ENCODE data around the gene TMPRSS9.

The TMPRSS9 gene

DNA sequence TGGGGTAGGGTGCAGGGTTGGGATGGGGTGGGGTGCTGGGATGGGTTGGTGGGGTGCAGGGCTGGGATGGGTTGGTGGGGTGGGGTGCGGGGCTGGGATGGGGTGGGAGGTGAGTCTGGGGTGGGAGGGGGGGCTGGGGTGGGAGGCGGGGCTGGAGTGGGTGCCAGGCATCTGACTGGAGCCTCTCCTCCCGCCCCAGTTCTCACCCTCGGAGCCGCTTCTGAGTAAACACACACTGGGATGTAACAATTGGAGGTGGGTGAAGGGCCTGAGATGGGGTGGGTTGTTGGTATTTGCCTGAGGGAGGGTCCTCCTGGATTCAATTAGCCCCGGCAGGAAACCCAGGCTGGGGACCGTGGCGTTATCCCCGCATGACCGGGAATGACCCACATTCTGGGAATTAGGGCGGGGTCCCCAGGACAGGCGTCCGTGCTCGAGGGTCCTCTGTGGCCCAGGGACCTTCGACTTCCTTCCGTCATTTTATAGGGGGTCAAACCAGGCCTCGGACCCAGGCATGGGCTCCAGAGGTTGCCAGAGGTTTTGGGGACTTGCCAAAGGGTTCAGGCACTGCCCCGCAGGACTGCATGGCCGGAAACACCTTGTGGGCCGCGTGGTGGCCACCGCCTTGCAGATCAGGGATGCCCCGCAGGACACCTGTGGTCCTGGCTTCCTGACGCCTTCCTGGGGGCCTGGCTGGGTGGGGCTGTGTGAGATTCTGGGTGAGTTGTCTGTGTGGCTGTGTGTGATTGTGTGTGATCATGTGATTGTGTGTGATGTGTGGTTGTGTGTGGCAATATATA, 1.4 kb downstream of the TMPRSS9 start:
- DNase-seq (ENCODE audit: low read depth in 3 of 3), result no peak

DNA sequence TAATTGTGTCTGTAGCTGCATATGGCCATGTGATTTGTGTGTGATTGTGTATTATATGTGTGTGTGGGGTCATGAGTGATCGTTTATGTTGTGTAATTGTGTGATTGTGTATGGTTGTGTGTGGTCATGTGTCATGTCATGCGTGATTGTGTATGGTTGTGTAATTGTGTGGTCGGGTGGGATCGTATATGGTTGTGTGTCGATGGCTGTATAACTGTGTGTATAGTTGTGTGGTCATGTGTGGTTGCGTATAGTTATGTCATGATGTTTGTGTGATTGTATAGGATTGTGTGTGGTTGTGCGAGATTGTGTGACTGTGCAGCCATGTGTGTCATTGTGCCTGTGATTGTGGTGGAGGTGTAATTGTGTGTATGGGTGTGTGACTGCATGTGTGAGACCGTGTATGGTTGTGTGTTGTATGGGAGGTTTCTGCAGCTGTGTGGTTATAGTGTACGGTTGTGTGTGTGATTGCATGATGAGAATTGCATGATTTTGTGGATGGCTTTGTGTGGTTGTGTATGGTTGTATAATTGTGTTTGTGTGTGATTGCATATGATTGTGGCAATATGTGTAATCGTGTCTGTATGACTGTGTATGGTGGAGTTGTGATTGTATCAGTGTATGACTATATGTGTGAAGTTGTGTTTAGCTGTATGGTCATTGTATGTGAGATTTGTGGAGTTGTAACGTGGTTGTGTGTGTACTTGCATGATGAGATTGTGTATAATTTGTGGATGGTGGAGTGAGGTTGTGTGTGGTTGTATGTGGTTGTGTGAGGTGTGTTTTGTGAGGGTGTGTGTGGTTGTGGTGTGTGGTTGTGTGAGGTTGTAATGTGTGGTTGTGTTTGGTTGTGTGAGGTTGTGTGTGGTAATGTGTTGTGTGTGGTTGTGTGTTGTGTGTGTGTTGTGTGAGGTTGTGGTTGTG, 2.2 kb downstream of the TMPRSS9 start:
- DNase-seq (ENCODE audit: low read depth in 3 of 3), result no peak

DNA sequence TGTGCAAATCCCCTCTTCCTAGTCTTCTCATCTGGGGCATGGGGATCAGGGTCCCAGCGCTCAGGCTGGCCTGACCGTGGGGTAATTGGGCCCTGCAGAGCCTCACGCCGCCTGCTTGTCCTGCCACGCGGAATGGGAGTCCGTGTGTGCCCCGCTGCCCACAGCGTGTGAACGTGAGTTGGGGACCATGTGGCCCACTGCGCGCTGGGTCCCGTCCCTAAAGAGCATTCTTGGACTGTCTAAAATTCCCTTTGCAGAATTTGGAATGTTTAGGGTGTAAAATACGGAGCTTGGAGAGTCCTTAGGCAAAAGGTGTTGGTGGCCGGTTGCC, 2.9 kb downstream of the TMPRSS9 start:
- no peak for DNase-seq (ENCODE audit: low read depth in 3 of 3)

DNA sequence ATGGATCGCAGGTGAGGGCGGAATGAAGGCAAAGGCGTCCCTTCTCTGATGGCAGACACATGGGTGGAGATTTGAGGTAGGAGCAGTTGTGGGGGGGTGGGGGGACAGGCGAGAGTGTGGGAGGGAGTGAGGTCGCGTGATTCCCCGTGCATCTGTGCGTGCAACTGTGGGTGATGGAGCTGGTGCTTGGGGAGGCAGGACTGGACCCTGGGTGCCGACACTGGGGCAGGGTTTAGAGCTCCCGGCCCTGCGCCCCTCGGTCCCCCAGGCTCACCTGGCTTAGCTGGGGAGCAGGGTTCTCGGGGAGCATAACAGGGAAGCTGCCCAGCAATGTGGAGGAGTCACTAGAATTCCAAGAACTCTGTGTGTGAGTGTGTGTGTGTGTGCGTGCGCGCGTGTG, 3.4 kb downstream of the TMPRSS9 start:
- DNase-seq (ENCODE audit: low read depth in 3 of 3), result no peak

DNA sequence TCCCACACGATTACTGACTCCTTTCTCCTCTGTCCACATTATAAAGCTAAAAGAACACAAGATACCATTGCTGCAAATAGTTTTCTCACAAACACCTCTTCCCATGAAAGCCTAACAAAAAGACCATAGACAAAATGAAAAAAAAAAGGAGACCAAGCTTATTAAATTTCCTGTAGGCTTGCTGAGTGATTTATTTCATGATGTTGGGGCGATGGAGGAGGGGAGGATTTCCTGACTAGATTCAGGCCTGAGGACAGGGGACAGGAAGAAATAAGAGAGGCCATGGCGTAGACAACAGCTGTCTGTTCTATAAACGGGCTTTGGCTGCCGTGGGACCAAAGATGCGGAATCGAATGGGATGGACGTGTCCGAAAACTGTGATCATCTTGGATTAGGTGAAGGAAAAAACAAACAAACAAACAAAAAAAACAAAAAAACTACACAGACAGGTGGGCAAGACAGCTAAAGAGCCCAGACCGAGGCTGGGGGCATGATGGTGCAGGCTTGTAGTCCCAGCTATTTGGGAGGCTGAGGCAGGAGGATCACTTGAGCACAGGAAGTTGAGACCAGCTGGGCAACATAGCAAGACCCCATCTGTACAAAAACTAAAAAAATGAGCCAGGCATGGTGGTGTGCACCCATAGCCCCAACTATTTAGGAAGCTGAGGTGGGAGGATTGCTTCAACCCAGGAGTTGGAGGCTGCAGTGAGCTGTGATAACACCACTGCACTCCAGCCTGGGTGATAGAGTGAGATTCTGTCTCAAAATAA, 5.3 kb downstream of the TMPRSS9 start:
- no peak for DNase-seq (ENCODE audit: low read depth in 3 of 3)

DNA sequence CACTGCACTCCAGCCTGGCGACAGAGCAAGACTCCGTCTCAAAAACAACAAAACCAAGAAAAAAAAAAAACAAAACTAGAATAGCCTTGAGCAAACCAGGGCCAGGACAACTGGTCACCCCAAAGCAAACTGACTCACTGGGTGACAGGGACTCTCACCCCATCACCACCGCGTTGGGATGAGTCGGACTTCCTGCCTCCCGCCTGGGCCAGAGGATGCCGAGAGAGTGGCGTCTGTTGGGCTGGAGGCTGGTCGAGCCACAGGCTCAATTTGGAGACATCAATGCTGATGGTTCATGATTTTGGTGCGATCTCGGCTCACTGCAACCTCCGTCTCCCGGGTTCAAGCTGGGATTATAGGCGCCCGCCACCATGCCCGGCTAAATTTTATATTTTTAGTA, 11.6 kb downstream of the TMPRSS9 start:
- DNase-seq (ENCODE audit: low read depth in 3 of 3), result no peak

DNA sequence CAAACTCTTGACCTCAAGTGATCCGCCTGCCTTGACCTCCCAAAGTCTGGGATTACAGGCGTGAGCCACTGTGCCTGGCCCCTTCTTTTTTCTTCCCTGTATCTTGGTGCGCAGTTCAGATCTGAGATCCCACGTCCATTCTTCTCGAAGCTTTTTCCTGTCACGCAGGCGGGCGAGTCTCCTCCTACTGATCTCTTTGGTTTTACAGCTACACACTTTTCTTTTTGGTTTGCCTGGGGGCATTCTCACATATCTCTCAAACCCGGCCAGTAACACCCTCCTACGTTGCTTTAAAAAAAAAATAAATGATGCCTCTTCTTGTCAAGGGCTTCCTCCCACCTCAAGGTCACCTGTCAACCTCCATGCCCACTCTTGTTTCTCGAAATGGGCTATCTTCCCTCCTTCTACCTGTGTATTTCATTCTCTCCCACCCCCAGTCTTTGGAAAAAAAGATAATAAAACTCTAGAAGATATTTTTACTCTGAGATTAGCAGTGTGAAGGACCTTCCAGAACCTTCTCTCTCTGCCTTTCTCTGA, 12.1 kb downstream of the TMPRSS9 start:
- no peak for DNase-seq (ENCODE audit: low read depth in 3 of 3)

DNA sequence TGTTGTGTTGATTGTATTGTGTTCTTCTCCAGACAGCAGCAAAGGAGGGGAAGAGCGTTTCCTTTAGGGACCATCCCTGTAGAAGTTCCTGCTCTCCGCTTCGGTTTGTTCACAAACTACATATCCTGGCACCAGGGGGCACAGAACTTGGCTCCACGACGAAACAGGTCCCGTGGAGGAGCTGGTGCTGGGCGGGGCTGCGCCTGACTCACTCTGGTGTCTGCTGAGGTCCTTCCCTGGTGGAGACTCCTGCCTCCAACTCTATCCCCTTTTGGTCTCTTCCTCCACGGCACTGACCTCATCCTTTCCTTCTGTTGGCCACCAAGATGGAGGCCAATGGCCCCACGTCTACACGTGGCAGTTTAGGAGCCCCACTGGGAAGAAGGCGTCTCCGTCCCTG, 14.7 kb downstream of the TMPRSS9 start:
- DNase-seq (ENCODE audit: low read depth in 3 of 3), result no peak

DNA sequence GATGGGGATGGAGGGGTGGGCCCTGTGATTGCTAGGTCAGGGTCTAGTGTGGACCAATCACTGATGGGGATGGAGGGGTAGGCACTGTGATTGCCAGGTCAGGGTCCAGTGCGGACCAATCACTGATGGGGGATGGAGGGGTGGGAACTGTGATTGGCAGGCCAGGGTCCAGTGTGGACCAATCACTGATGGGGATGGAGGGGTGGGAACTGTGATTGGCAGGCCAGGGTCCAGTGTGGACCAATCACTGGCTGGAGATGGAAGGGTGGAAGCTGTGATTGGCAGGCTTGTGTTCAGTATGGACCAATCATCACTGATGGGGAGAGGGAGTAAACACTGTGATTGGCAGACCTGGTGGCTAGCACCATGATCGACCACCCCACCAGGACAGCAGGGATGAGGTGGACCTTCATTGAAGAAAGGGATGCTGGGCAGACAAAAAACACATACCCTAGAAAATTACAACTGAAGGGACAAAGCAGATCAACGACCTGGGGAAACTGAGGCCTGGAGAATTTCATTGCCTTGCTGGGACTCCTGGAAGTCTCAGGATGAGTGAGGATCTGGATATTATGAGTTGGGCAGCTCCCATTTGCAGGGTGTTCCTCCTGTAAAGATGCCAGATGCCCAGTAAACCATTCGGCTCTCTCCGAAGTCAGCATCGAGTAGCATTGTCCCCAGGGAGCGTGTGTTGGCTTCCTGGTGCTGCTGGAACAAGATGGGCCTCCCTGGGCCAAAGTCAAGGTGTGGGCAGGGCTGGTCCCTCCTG, 15.5 kb downstream of the TMPRSS9 start:
- DNase-seq (ENCODE audit: low read depth in 3 of 3), result no peak

DNA sequence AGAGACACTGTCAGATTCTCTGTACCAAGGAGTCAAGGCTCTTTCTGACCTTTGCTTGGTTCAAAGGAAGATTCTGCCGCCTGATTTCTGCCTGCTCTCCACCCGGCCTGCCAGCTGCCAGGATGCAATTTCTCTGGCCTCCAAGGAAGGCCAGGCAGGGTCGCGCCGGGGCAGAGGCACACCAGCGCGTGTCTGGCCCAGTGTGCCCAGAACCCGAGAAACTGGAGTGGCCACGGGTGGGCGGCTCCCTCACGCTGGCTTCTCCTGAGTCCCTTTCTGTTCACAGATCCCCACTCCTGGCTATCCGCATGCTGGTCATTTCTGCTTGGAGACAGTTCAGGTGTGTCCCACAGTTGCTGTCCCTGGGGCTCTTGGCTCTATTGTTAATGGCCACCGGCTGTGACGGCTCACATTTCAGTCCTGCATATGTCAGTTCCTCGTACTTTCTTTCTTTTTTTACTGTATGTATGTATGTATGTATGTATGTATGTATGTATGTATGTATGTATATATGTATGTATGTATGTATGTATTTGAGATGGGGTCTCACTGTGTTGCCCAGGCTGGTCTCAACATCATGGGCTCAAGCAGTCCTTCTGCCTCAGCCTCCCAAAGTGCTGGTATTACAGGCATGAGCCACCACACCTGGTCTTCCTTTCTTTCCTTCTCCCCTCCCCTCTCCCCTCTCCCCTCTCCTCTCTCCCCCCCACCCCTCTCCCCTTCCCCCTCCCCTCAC, 16.9 kb downstream of the TMPRSS9 start:
- DNase-seq (ENCODE audit: low read depth in 3 of 3), result no peak

DNA sequence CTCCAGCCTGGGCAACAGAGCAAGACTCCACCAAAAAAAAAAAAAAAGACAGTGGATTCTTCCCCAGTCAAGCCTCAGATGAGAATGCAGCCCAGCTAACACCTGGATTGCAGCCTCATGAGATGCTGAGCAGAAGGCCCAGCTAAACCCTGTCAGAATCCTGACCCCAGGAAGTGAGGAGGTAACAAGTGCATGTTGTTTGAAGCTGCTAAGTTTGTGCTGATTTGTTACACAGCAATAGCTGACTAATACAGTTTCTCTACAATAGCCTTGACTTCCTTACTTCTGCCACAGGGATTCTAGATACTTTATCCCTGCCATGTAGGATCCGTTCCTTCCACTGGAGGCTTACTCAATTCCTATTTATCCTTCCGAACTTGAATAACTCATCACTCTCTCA, 20.5 kb downstream of the TMPRSS9 start:
- no peak for DNase-seq (ENCODE audit: low read depth in 3 of 3)

DNA sequence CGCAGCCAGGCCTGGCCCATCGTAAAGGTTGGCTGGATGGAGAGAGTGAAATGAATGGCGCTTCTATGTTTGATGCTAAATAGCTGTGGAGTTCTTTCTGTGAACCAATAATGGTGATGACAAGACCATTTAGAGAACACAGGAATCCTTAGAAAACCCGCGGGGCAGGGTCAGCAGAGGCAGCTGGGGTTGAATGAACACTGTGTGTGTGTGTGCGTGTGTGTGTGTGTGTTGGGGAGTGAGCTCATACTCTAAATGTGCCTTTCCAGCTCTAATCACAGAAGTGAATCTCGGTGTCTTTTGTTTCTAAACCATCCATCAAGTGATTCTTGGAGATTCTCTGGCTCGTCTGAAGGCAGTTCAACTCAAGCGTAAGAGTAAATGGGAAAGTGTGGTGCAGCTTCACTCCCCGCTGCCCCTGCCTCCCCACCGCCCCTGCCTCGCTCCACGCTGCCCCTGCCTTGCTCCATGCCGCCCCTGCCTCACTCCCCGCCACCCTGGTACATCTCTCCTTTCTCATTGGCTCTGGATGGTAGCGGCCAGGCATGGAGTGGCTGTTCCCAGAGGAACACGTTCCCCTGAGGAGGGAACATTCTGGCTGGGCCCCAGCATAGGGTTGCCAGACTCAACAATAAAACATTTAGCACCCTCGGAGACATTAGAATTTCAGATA, 21.2 kb downstream of the TMPRSS9 start:
- no peak for DNase-seq (ENCODE audit: low read depth in 3 of 3)

DNA sequence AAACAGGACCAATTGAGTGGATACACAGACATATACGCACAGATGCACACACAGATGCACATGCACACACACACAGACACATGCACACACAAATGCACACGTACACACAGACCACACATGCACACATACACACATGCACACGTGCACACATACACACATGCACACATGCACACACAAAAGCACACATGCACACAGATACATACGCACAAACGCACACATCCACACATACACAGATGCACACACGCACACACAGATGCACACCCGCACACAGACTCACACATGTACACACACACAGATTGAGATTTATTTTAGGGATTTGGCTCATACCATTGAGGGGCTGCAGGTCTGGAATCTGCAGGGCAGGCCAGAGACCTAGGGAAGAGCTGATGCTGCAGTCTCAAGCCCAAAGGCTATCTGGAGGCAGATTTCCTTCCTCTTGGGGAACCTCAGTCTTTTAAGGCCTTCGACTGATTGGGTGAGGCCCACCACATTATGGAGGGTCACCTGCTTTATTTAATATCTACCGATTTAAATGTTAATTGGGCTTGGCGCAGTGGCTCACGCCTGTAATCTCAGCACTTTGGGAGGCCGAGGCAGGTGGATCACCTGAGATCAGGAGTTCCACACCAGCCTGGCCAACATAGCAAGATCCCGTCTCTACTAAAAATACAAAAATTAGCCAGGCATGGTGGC, 22.6 kb downstream of the TMPRSS9 start:
- no peak for DNase-seq (ENCODE audit: low read depth in 3 of 3)

DNA sequence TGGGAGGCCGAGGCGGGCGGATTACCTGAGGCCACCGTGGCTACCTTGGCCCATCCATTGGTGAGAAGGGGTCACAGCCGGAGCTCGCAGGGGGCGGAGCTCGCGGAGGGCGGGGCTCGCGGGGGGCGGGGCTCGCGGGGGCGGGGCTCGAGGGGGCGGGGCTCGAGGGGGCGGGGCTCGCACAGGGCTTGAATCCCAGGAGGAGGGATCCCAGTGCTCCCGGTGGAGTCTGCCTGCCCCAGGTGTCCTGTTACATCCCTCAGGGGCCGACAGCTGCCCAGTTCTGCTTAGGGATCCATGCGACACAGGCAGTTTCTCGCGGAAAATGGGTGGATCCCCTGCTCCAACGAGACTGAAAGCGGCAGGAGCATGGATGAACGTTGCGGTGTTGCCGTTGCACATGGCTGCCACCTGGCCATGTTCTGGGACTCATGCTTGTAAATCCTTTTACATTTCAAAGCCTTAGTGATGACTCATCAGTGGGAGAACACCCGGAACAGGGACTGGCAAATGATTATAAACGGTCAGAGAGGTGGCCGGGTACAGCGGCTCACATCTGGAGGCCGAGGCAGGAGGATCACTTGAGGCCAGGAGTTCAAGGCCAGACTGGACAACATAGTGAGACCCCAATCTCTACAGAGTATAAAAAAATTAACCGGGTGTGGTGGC, 25.1 kb downstream of the TMPRSS9 start:
- no peak for DNase-seq (ENCODE audit: low read depth in 3 of 3)

DNA sequence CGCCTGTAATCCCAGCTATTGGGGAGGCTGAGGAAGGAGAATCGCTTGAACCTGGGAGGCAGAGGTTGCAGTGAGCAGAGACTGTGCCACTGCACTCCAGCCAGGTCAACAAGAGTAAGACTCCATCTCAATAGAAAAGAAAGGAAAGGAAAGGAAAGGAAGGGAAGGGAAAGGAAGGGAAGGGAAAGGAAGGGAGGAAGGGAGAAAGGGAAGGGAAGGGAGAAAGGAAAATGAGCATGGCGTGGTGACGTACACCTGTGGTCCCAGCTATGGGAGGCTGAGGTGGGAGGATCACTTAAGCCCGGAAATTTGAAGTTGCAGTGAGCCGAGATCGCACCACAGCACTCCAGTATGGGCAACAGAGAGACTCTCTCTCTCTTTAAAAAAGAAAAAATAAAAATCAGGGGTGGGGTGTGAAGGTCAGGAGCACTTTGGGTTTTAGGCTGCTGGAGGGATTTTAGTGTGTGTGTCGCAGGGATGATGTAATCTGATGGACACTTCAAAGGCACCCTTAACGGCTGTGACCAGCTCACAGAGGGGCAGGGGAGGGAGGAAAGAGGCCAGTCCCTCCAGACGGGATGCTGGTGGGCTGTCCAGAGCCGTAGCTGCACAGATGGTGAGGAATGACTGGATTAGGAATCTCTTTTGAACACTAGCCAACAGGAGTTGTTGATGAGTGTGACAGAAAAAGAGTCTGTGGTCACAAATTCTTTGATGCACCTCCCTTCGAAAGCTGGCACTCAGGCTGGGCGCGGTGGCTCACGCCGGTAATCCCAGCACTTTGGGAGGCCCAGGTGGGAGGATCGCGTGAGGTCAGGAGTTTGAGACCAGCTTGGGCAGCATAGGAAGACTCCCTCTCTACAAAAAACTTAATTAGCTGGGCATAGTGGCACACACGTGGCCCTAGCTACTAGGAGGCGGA, 27.6 kb downstream of the TMPRSS9 start:
- no peak for DNase-seq (ENCODE audit: low read depth in 3 of 3)

DNA sequence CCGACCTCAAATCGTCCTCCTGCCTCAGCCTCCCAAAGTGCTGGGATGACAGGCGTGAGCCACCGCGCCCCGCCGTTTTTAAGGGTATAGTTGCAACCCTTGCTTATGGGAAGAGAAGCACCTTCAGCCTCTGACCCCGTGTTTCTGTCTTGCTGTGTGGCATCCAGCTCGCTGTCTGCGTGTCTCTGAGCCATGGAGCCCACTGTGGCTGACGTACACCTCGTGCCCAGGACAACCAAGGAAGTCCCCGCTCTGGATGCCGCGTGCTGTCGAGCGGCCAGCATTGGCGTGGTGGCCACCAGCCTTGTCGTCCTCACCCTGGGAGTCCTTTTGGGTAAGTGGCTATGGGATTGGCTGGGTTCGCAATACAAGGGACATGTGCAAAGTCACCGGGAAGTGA, 29.5 kb downstream of the TMPRSS9 start:
- DNase-seq (ENCODE audit: low read depth in 3 of 3), result no peak

DNA sequence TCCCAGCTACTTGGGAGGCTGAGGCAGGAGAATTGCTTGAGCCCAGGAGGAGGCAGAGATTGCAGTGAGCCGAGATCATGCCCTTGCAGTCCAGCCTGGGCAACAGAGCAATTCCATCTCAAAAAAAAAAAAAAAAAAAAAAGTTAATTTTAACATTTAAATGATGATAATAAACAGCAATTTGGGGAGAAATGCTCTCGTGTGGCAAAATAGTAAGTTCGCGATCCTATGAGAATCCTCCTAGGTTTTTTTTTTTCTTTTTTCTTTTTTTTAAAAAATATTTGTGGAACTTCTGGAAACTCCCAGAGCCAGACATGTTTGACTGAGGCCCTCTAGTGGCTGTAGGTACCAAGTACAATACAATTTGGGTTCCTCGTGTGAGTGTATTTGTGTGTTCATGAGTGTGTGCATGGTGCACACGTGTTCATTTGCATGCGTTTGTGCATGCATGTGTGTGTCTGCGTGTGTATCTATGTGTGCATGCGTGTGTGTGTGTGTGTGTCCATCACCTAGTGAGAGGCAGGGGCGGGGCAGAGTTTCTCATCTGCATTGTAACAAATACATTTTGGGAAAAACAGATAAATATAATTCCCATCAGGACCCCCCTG, 31.2 kb downstream of the TMPRSS9 start:
- peak in 1 of 3 donors; percentile 16 for DNase-seq (ENCODE audit: low read depth in 3 of 3)

Measured in stimulated activated CD4-positive, alpha-beta T cell treated with anti-CD3 and anti-CD28 coated beads, TNF-alpha, amount 100 ng/mL, for 48 hours (primary cell).